Erythroblast (primary cell): ENCODE results near the gene BACH2.

Experiments used
- GATA1 ChIP-seq: IDR thresholded peaks from 2 replicates; pipeline ENCODE4 v1.6.1; 2011; ENCODE audit warnings: low read depth, mild to moderate bottlenecking, control low read depth, low read length, moderate library complexity
- POLR2A ChIP-seq: IDR thresholded peaks from 2 replicates; pipeline ENCODE4 v1.6.1; 2011; ENCODE audit warnings: mild to moderate bottlenecking, low read length

DNA sequence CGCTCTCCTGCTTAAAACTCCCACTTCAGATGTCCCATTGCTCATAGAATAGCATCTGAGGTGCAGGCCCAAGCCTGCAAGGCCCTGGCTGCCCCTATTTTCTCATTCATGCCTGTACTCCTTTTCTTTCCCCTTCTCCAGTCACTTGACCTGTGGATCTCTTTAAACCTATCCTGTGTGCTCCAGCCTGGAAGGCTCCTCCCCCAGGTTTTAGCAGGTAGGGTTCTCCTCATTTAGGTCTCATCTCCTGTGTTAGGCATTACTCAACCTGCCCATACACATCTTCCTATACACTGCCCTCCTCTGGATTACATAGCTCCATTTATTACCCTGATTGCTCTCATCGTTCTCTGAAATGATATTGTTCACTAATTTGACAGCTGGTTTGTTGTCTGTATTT lies 185.3 kb downstream of the BACH2 start:
- TF ChIP-seq POLR2A (no peak), GATA1 (no peak)
